Metanephros (tissue), 2 donors: ENCODE data around the gene NUDT3. TPM values are rescaled to one million over a fixed set of nuclear protein-coding genes. Genes with fewer than 3 reads are reported as not detected.

Source experiments
- small RNA-seq: library from RNA; depleted of rRNA; stranded (forward); fragments of <200 nt; gene quantifications from one replicate; pipeline ENCODE3, GENCODE V24; 2014; ENCODE audit warnings: low replicate concordance
- total RNA-seq: library from RNA; depleted of rRNA; stranded (reverse); fragments of >200 nt; gene quantifications from one replicate; pipeline ENCODE4 v1.2.3, GENCODE V29; 2014

NUDT3 gene
- total RNA-seq: 47.9 TPM

GRCh38 chr6:34392497-34393190 is at the start of gene NUDT3:
TSS of gene NUDT3 (minus strand) at chr6:34392669. CDS start at chr6:34392362, 307 bp downstream.

GRCh38 chr6:34425498-34426410 is 33.3 kb upstream of the NUDT3 start, which contains the start of gene RPS10:
TSS of gene RPS10 (minus strand) at chr6:34426069. CDS start at chr6:34425221, 848 bp downstream.

DNA sequence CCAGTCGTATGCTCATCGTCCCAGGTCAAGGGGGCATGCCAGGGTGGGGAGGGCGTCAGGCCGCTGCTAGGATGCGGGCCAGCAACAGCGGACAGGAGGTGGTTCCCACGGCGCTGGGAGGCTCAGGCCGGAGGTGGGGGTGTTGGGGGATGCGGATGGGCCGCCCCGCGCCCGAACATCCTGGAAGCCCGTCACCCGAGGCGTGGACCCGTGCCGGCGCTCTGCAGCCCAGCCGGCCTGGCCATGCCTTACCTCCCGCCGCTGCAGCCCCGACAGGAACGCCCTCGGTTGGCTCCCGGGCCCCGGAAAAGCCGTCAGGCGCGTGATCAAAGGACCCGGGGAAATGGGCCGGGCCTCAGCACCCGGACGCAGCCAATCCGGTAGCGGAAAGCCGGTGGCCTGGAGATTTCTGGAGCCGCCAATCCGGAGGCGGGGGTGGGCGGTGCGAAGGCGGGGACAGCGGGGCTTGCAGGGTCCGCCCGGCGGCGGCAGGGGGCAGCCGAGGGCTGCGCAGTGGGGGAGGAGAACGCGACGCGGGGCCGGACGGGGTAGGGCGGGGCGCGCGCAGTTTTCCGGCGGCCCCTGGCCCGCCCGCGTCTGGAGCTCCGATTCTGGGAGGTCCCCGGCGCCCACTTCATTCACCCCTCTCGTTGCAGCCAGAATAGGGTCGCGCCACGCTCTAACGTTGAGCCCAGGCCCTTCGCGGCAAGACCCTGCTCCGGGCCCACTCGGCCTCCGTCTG is 143.6 kb downstream of the NUDT3 start, which contains the start of gene SMIM29:
Gene SMIM29 (minus strand): TSS at position 280 of the 742 bp plus-strand sequence. CDS start 1,215 bp downstream, outside the sequence.

DNA sequence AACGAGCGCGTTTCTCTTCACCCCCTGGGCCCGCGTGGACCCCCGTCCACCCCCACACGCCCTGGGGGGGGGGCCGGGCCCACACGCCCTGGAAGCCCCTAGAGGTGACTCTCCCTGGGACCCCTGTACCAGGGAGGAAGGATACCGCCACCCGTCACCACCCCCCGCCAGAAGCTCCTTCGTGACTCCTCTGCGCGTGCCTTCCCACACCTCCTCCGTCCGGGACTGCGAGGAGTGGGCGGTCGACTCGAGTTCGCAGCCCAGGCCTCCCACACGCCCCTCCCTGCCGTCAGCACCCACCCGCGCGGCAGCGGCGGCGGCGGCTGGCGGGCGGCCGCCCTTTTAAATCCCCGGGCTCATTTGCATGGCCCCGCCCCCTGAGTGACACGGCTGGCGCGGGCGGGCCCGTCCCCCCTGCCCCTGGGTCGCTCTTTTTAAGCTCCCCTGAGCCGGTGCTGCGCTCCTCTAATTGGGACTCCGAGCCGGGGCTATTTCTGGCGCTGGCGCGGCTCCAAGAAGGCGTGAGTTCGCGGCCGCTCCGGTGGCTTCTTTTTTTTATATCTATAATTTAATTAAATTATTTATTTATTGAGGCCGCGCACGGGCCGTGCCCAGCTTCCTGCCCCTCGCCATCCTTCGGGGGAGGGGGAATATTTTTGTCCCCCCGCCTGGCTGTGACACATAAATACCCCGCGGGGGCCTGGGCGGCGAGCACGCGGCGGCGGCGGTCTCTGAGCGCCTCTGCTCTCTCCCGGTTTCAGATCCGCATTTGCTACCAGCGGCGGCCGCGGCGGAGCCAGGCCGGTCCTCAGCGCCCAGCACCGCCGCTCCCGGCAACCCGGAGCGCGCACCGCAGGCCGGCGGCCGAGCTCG is 155.8 kb downstream of the NUDT3 start, which contains the start of gene HMGA1:
Gene HMGA1 (plus strand): TSS at position 431 of the 873 bp plus-strand sequence. CDS start 3,908 bp downstream, outside the sequence.

Small RNA genes lying within 50 kb of the gene (small RNA-seq; reads per million reads assigned to genes)
- gene MIR6835: not detected

Other genes starting within 250 kb of the NUDT3 start
- 0.88 TPM for gene GRM4, start 246.6 kb downstream of the NUDT3 start, total RNA-seq
- 50.6 TPM for gene HMGA1, start 155.8 kb downstream of the NUDT3 start, total RNA-seq
- 10.0 TPM for gene SMIM29, start 143.7 kb downstream of the NUDT3 start, total RNA-seq
- gene RPS10, start 33.4 kb upstream of the NUDT3 start, total RNA-seq: 2,003 TPM
- gene PACSIN1, start 73.4 kb upstream of the NUDT3 start, total RNA-seq: 0.29 TPM
- 0.18 TPM for gene SPDEF, start 163.7 kb upstream of the NUDT3 start, total RNA-seq